SK-N-SH treated with all-trans-retinoic acid at 6 μM for 48 hours (cell line): ENCODE data around the gene ARHGEF1.

ENCODE experiments used
- ARNTL ChIP-seq: fragments of 450-650 bp; formaldehyde crosslinking; IDR thresholded peaks from 2 replicates; pipeline ENCODE4 v1.5.0; 2020; ENCODE audit warnings: low read depth, mild to moderate bottlenecking, moderate library complexity, borderline replicate concordance
- ISL1 ChIP-seq: fragments of 250-450 bp; sonication (Bioruptor Pico); IDR thresholded peaks from 2 replicates; pipeline ENCODE4 v2.1.2; 2022; ENCODE audit warnings: mild to moderate bottlenecking, moderate library complexity
- PATZ1 ChIP-seq: fragments of 250-450 bp; sonication (Bioruptor Pico); IDR thresholded peaks from 2 replicates; pipeline ENCODE4 v1.8.0; 2020; ENCODE audit warnings: mild to moderate bottlenecking, moderate library complexity, borderline replicate concordance
- RARB ChIP-seq: fragments of 250-450 bp; sonication (Bioruptor Pico); IDR thresholded peaks from 2 replicates; pipeline ENCODE4 v1.8.0; 2021; ENCODE audit warnings: mild to moderate bottlenecking, moderate library complexity
- SNAI2 ChIP-seq: fragments of 250-450 bp; sonication (Bioruptor Pico); IDR thresholded peaks from 2 replicates; pipeline ENCODE4 v1.5.0; 2020; ENCODE audit warnings: mild to moderate bottlenecking, moderate library complexity
- TCF4 ChIP-seq: fragments of 250-450 bp; sonication (Bioruptor Pico); IDR thresholded peaks from 2 replicates; pipeline ENCODE4 v1.8.0; 2021; ENCODE audit warnings: mild to moderate bottlenecking, moderate library complexity, borderline replicate concordance

DNA sequence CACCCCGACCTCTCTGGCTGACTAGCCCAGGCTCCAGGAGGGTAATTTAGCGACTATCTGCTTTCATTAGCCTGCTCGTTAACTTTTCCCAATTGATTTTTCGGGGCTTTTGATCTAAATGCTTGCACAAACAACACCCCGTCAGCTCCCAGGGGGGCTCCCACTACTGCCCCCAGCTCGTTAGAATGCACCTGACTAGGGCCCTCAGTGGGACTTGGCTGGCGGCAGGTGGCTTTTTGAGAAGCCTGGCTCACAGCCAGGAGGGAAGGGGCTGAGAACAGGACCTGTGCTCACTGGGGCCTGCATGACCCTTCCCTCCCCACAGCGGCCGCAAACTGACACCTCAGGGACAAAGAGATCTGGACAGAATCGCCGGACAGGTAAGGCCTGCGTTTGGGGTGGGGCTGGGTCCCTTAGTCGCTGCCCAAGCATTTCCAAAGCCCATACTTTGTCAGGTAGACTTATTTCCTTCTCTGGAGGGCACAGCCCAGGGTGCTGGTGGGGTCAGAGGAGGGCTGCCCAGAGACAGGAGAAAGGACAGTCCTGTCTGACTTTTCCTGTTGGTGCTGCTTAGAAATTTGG is 13.5 kb upstream of the ARHGEF1 start:
- no peak for TF ChIP-seq PATZ1
- TF ChIP-seq ARNTL (CRISPR knock-in tag), result no peak
- no peak for TF ChIP-seq SNAI2 (CRISPR knock-in tag)
- TF ChIP-seq TCF4, result no peak
- no peak for TF ChIP-seq RARB (CRISPR knock-in tag)
- TF ChIP-seq ISL1, result no peak
